Measurements from ENCODE around the gene MAP7D1. TPM values are rescaled to one million over a fixed set of nuclear protein-coding genes. Genes with fewer than 3 reads are reported as not detected.

Gene MAP7D1
- total and polyA plus RNA-seq, 2 of the 13 experiments (the other 11 are each of a cell fraction or from before 2014, with no cell fraction given) = 5.6 to 7.2 TPM

- TF ChIP-seq, protein P1, sequence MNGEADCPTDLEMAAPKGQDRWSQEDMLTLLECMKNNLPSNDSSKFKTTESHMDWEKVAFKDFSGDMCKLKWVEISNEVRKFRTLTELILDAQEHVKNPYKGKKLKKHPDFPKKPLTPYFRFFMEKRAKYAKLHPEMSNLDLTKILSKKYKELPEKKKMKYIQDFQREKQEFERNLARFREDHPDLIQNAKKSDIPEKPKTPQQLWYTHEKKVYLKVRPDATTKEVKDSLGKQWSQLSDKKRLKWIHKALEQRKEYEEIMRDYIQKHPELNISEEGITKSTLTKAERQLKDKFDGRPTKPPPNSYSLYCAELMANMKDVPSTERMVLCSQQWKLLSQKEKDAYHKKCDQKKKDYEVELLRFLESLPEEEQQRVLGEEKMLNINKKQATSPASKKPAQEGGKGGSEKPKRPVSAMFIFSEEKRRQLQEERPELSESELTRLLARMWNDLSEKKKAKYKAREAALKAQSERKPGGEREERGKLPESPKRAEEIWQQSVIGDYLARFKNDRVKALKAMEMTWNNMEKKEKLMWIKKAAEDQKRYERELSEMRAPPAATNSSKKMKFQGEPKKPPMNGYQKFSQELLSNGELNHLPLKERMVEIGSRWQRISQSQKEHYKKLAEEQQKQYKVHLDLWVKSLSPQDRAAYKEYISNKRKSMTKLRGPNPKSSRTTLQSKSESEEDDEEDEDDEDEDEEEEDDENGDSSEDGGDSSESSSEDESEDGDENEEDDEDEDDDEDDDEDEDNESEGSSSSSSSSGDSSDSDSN (CRISPR knock-in tag; IDR thresholded peaks at IDR 0.05) = no peak
- TF ChIP-seq SOX6 (IDR thresholded peaks at IDR 0.05) (no peak), SOX6 (CRISPR knock-in tag; IDR thresholded peaks at IDR 0.05) (peak; percentile 64; the same call in 1 of the 2 replicates), POGZ (CRISPR knock-in tag; IDR thresholded peaks at IDR 0.05) (peak; percentile 88), NBN (conservative IDR thresholded peaks at IDR 0.05) (no peak), AGO2 (optimal IDR thresholded peaks at IDR 0.05; ENCODE audit: low read depth, low read length) (no peak), ZFAT (CRISPR knock-in tag; conservative IDR thresholded peaks at IDR 0.05) (no peak), AHR (CRISPR knock-in tag; IDR thresholded peaks at IDR 0.05) (0 out of 2 replicates have a peak, but pooled peaks have one; percentile 14), PHF5A (CRISPR knock-in tag; IDR thresholded peaks at IDR 0.05; ENCODE audit: low read depth, unreplicated experiment) (peak; percentile 59), ZNF343 (CRISPR knock-in tag; IDR thresholded peaks at IDR 0.05) (peak; percentile 63; the same call in 1 of the 2 replicates), MED1 (CRISPR knock-in tag; IDR thresholded peaks at IDR 0.05) (peak; percentile 46), ZNF232 (CRISPR knock-in tag; IDR thresholded peaks at IDR 0.05; ENCODE audit: borderline replicate concordance) (no peak; the same call in 1 of the 2 replicates), ZNF143 (CRISPR knock-in tag; IDR thresholded peaks at IDR 0.05) (peak; percentile 98), NFRKB (IDR thresholded peaks at IDR 0.05) (no peak), MTA1 (CRISPR knock-in tag; IDR thresholded peaks at IDR 0.05; ENCODE audit: borderline replicate concordance) (0 out of 2 replicates have a peak, but pooled peaks have one; percentile 11), SP1 (IDR thresholded peaks at IDR 0.05) (no peak), SP1 (CRISPR knock-in tag; IDR thresholded peaks at IDR 0.05) (peak; percentile 84), ZNF883 (CRISPR knock-in tag; IDR thresholded peaks at IDR 0.05; ENCODE audit: not compliant biosample characterization) (peak; percentile 34), ZNF446 (CRISPR knock-in tag; IDR thresholded peaks at IDR 0.05) (no peak), MXI1 (IDR thresholded peaks at IDR 0.05; ENCODE audit: borderline replicate concordance, low read depth, low read length) (peak; percentile 77; the same call in 2 of the 3 replicates), KLF16 (CRISPR knock-in tag; IDR thresholded peaks at IDR 0.05) (no peak; a peak in 2 of 4 replicates), ZNF33B (CRISPR knock-in tag; IDR thresholded peaks at IDR 0.05) (no peak), DPF2 (CRISPR knock-in tag; IDR thresholded peaks at IDR 0.05; ENCODE audit: borderline replicate concordance, low read depth) (no peak; the same call in 1 of the 2 replicates), ZNF547 (CRISPR knock-in tag; IDR thresholded peaks at IDR 0.05) (no peak; the same call in 1 of the 2 replicates), ZBTB7A (CRISPR knock-in tag; IDR thresholded peaks at IDR 0.05) (no peak)
- TF ChIP-seq, protein P2, sequence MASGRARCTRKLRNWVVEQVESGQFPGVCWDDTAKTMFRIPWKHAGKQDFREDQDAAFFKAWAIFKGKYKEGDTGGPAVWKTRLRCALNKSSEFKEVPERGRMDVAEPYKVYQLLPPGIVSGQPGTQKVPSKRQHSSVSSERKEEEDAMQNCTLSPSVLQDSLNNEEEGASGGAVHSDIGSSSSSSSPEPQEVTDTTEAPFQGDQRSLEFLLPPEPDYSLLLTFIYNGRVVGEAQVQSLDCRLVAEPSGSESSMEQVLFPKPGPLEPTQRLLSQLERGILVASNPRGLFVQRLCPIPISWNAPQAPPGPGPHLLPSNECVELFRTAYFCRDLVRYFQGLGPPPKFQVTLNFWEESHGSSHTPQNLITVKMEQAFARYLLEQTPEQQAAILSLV (CRISPR knock-in tag; IDR thresholded peaks at IDR 0.05; ENCODE audit: borderline replicate concordance) = peak; percentile 19; the same call in 1 of the 2 replicates
- TF ChIP-seq, protein P3, sequence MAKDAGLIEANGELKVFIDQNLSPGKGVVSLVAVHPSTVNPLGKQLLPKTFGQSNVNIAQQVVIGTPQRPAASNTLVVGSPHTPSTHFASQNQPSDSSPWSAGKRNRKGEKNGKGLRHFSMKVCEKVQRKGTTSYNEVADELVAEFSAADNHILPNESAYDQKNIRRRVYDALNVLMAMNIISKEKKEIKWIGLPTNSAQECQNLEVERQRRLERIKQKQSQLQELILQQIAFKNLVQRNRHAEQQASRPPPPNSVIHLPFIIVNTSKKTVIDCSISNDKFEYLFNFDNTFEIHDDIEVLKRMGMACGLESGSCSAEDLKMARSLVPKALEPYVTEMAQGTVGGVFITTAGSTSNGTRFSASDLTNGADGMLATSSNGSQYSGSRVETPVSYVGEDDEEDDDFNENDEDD (CRISPR knock-in tag; IDR thresholded peaks at IDR 0.05; ENCODE audit: borderline replicate concordance) = peak; percentile 66; the same call in 1 of the 2 replicates
- TF ChIP-seq, protein P4, sequence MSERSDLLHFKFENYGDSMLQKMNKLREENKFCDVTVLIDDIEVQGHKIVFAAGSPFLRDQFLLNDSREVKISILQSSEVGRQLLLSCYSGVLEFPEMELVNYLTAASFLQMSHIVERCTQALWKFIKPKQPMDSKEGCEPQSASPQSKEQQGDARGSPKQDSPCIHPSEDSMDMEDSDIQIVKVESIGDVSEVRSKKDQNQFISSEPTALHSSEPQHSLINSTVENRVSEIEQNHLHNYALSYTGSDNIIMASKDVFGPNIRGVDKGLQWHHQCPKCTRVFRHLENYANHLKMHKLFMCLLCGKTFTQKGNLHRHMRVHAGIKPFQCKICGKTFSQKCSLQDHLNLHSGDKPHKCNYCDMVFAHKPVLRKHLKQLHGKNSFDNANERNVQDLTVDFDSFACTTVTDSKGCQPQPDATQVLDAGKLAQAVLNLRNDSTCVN (CRISPR knock-in tag; IDR thresholded peaks at IDR 0.05; ENCODE audit: borderline replicate concordance) = no peak; the same call in 1 of the 2 replicates
These were observed 68.1 kb downstream of the MAP7D1 start, which contains the start of gene THRAP3 (continued) for GRCh38 chr1:36223996-36224536.
